Kidney epithelial cell (primary cell): ENCODE measurements around the gene AKAP12. TPM values are rescaled to one million over a fixed set of nuclear protein-coding genes. Genes with fewer than 3 reads are reported as not detected.
"Not testable (repeated sequence)": the region's sequence is repeated elsewhere in the genome, so short reads cannot be mapped to it uniquely, and the experiment has no call there.

Experiments
- DNase-seq: peaks from one replicate; pipeline ENCODE4 v3.0.0-alpha.2; 2010; ENCODE audit warnings: low read depth
- H3K27me3 ChIP-seq: 2 replicates; pipeline ENCODE4 v1.6.0; 2011; ENCODE audit warnings: low read length; ENCODE audit not compliant: control insufficient read depth, insufficient read depth
- H3K36me3 ChIP-seq: 2 replicates; pipeline ENCODE4 v1.5.1; 2011; ENCODE audit warnings: low read length; ENCODE audit not compliant: control insufficient read depth, insufficient read depth
- H3K4me3 ChIP-seq: 2 replicates; pipeline ENCODE4 v1.5.1; 2011; ENCODE audit warnings: low read depth, mild to moderate bottlenecking, control low read depth, low read length
- total RNA-seq: library from RNA; depleted of rRNA; stranded (reverse); fragments of >200 nt; gene quantifications from 2 replicates; pipeline ENCODE4 v1.2.3, GENCODE V29; 2015
- TF ChIP-seq, protein P1 (sequence below): IDR thresholded peaks from 2 replicates; pipeline ENCODE4 v1.5.1; 2011; ENCODE audit warnings: mild to moderate bottlenecking, moderate library complexity, low read length, control low read depth, inconsistent platforms; ENCODE audit not compliant: insufficient read depth, poor library complexity, severe bottlenecking

The AKAP12 gene
- total RNA-seq, 1 donor from 2014 or later, result 581 TPM

DNA sequence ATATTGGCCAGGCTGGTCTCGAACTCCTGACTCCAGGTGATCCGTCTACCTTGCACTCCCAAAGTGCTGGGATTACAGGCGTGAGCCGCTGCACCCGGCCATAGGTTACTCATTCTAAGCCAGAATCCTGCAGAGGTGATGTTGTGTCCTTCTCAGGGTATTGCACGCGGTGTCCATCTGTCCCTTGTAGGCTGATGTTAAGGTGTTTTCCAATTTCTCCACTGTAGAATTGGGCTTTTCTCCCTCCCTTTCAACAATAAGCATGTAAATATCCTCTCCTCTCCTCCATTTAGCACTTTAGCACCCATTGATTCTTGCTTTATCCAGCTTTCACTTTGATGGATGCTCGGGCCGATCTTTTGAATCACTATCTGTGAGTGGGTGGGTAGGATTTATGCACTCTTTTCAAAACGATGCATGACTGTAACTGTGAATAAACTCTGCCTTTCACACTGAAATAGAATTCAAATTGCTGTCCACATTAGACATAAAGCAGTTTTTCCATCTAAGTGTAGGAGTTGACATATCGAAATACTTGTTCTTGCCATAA, 99.0 kb downstream of the AKAP12 start:
- Histone ChIP-seq H3K4me3 (no peak overlapping the region), H3K36me3 (no peaks in the 10 kb centered on the region), H3K27me3 (no peaks in the 10 kb centered on the region)
- DNase-seq, result no peak
- TF ChIP-seq, protein P1, sequence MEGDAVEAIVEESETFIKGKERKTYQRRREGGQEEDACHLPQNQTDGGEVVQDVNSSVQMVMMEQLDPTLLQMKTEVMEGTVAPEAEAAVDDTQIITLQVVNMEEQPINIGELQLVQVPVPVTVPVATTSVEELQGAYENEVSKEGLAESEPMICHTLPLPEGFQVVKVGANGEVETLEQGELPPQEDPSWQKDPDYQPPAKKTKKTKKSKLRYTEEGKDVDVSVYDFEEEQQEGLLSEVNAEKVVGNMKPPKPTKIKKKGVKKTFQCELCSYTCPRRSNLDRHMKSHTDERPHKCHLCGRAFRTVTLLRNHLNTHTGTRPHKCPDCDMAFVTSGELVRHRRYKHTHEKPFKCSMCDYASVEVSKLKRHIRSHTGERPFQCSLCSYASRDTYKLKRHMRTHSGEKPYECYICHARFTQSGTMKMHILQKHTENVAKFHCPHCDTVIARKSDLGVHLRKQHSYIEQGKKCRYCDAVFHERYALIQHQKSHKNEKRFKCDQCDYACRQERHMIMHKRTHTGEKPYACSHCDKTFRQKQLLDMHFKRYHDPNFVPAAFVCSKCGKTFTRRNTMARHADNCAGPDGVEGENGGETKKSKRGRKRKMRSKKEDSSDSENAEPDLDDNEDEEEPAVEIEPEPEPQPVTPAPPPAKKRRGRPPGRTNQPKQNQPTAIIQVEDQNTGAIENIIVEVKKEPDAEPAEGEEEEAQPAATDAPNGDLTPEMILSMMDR, result no peak

DNA sequence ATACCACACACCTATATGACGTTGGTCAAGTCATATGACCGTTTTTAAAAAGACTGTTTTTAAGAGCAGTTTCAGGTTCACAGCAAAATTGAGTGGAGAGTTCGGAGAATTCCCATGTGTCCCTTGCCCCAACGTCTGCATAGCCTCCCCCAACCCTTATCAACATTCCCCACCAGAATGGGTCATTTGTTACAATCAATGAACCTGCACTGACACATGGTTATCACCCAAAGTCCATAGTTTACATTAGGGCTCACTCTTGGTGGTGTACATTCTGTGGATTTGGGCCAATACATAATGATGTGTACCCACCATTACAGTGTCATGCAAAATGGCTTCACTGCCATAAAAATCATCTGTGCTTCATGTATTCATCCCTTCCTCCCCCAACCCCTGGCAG, 99.6 kb downstream of the AKAP12 start:
- TF ChIP-seq, protein P1, result no peak

DNA sequence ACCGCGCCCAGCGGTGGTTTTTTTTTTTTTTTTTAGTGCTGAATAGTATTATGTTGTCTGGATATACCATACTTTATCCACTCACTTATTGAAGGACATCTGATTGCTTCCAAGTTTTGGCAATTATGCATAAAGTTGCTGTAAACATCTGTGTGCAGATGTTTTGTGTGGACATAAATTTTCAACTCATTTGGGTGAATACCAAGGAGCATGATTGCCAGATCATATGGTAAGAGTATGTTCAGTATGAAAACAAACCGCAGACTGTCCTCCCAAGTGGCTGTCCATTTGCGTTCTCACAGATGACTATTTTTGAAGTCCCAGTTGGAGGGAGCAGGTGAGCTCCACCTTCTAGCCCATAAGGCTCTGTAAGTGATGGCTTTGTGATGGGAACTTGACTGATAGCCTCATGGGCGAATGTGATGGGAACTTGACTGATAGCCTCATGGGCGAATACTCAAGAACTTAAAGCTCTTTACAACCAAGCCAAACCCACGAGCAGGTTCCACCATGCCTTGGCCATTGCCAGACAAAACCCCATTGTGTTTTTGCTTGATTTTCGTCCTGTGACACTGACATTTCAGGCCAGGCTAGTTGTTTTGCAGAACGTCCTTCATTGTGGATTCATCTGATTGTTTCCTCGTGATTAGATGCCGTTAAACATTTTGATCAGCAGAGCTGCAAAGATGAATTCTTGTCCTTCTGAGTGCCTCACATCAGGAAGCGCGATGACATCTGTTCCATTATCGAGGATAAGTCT, 100.6 kb downstream of the AKAP12 start:
- Histone ChIP-seq H3K27me3 (no peaks in the 10 kb centered on the region), H3K36me3 (no peaks in the 10 kb centered on the region), H3K4me3 (no peak overlapping the region)
- DNase-seq, result no peak
- TF ChIP-seq, protein P1, result no peak

More for the DNA sequence above, 99.6 kb downstream of the AKAP12 start:
- H3K4me3 ChIP-seq, result no peak overlapping the region
- DNase-seq, result no peak
- H3K27me3 ChIP-seq, result no peaks in the 10 kb centered on the region
- no peaks in the 10 kb centered on the region for H3K36me3 ChIP-seq

DNA sequence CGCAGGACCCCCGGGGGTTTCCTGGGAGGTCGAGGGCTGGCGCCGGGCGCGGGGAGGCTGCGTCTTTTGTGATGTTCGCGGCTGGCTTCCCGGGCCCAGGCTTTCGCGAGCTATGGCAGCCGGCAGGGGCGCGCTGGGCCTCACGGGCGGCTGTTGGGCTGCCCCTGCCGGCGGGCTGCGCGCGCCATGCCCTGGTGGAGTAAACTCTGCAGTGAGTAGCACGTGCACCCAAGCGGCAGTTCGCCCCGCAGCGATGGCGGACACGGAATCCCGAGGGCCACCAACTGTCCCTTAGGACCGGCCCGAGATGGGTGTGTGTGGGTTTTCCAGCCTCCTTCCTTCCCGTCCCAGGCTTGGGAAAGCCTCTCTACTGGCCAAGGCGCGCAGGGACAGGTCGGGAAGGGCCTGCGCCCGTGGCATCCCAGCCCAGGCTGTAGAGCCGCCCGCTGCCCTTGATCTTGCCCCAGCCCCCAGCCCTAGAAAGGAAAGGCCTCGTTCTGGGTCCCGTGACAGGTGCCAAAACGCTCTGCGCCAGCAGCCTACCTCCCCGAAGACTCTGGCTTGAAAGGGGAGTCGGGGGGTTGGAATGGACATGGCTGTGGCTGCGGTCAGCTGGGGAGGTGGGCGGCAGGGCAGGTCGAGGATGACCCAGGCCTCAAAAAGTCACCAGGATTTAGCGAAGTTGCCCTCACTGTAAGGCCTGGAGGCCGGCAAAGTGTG, 101.9 kb downstream of the AKAP12 start:
- TF ChIP-seq, protein P1, result no peak
- Histone ChIP-seq H3K36me3 (no peaks in the 10 kb centered on the region), H3K4me3 (no peak overlapping the region), H3K27me3 (no peaks in the 10 kb centered on the region)
- DNase-seq, result no peak

DNA sequence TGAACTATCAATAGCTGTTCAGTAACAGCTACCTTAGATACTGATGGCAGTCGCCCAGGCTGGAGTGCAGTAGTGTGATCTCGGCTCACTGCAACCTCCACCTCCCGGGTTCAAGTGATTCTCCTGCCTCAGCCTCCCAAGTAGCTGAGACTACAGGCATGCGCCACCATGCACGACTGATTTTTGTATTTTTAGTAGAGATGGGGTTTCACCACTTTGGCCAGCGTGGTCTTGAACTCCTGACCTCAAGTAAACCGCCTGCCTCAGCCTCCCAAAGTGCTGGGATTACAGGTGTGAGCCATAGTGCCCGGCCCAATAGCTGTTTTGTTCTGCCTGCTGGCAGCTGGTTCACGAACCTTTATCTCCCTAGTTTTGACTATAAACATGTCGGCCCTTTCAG, 103.0 kb downstream of the AKAP12 start:
- not testable (repeated sequence) for H3K36me3 ChIP-seq, H3K4me3 ChIP-seq, H3K27me3 ChIP-seq, DNase-seq

DNA sequence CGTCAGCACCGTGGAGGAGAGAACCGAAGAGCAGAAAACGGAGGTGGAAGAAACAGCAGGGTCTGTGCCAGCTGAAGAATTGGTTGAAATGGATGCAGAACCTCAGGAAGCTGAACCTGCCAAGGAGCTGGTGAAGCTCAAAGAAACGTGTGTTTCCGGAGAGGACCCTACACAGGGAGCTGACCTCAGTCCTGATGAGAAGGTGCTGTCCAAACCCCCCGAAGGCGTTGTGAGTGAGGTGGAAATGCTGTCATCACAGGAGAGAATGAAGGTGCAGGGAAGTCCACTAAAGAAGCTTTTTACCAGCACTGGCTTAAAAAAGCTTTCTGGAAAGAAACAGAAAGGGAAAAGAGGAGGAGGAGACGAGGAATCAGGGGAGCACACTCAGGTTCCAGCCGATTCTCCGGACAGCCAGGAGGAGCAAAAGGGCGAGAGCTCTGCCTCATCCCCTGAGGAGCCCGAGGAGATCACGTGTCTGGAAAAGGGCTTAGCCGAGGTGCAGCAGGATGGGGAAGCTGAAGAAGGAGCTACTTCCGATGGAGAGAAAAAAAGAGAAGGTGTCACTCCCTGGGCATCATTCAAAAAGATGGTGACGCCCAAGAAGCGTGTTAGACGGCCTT, 110.0 kb downstream of the AKAP12 start:
- DNase-seq, result no peak
- Histone ChIP-seq H3K36me3 (no peaks in the 10 kb centered on the region), H3K27me3 (no peaks in the 10 kb centered on the region), H3K4me3 (no peak overlapping the region)
- TF ChIP-seq, protein P1, result no peak
